ENCODE results near the gene JOSD2.

The JOSD2 gene

GRCh38 chr19:50513746-50514345, 2.9 kb upstream of the JOSD2 start, which contains the start of gene ASPDH:
TSS of gene ASPDH (minus strand) at chr19:50513913. CDS start at chr19:50513823, 90 bp downstream.
- H3K4me1 ChIP-seq: peaks cover 3% of the 10 kb centered on the region

GRCh38 chr19:50512999-50513745, 2.2 kb upstream of the JOSD2 start:
- Histone ChIP-seq H3K4me3 (ENCODE audit: low read depth, low read length) (no peak overlapping the region), H3K4me1 (peaks cover 3% of the 10 kb centered on the region), H3K36me3 (no peaks in the 10 kb centered on the region), H3K9me3 (no peaks in the 10 kb centered on the region), H3K27me3 (no peaks in the 10 kb centered on the region)
- no peak for DNase-seq
- TF ChIP-seq CTCF (IDR thresholded peaks at IDR 0.05; ENCODE audit: low read depth, low read length): no peak

More at GRCh38 chr19:50513746-50514345, 2.9 kb upstream of the JOSD2 start, which contains the start of gene ASPDH:
- TF ChIP-seq CTCF (IDR thresholded peaks at IDR 0.05; ENCODE audit: low read depth, low read length): no peak
- H3K36me3 ChIP-seq: no peaks in the 10 kb centered on the region
- no peaks in the 10 kb centered on the region for H3K27me3 ChIP-seq
- no peaks in the 10 kb centered on the region for H3K9me3 ChIP-seq
- no peak for DNase-seq
- H3K4me3 ChIP-seq (ENCODE audit: low read depth, low read length): peak within 1 kb of the TSS; percentile 51

GRCh38 chr19:50512112-50512998, 1.4 kb upstream of the JOSD2 start:
- DNase-seq: no peak
- no peak for TF ChIP-seq CTCF (IDR thresholded peaks at IDR 0.05; ENCODE audit: low read depth, low read length)
- Histone ChIP-seq H3K9me3 (no peaks in the 10 kb centered on the region), H3K27me3 (no peaks in the 10 kb centered on the region), H3K4me1 (peaks cover 3% of the 10 kb centered on the region), H3K36me3 (no peaks in the 10 kb centered on the region), H3K4me3 (ENCODE audit: low read depth, low read length) (no peak overlapping the region)

- H3K4me1 ChIP-seq: peaks cover 3% of the 10 kb centered on the region
- no peaks in the 10 kb centered on the region for H3K9me3 ChIP-seq
- TF ChIP-seq CTCF (IDR thresholded peaks at IDR 0.05; ENCODE audit: low read depth, low read length): no peak
- DNase-seq: no peak
- no peaks in the 10 kb centered on the region for H3K27me3 ChIP-seq
- H3K4me3 ChIP-seq (ENCODE audit: low read depth, low read length): peak overlapping the region; percentile 75
- no peaks in the 10 kb centered on the region for H3K36me3 ChIP-seq
Measured at GRCh38 chr19:50510700-50511068, 307 bp downstream of the JOSD2 start.

- no peak for TF ChIP-seq CTCF (IDR thresholded peaks at IDR 0.05; ENCODE audit: low read depth, low read length)
- Histone ChIP-seq H3K4me1 (peaks cover 3% of the 10 kb centered on the region), H3K4me3 (ENCODE audit: low read depth, low read length) (peak overlapping the region; percentile 75), H3K27me3 (no peaks in the 10 kb centered on the region), H3K36me3 (no peaks in the 10 kb centered on the region), H3K9me3 (no peaks in the 10 kb centered on the region)
- no peak for DNase-seq
Measured at GRCh38 chr19:50510121-50510670, 795 bp downstream of the JOSD2 start.
